ENCODE results near the gene TAGAP.
"Not testable (repeated sequence)": the region's sequence is repeated elsewhere in the genome, so short reads cannot be mapped to it uniquely, and the experiment has no call there.

Gene TAGAP

GRCh38 chr6:159005436-159005835 is 39.4 kb downstream of the TAGAP start:
- DNase-seq = no peak

- DNase-seq = no peak
These were observed 40.2 kb downstream of the TAGAP start for GRCh38 chr6:159004592-159004991.

- no peak for DNase-seq
These were observed 42.2 kb downstream of the TAGAP start for GRCh38 chr6:159002432-159003155.

GRCh38 chr6:158999666-159000403 is 45.0 kb downstream of the TAGAP start, which contains the start of gene RSPH3:
Gene RSPH3 (minus strand): TSS chr6:159000202. CDS start chr6:158999550, 652 bp downstream.
- DNase-seq = peak; percentile 95

DNA sequence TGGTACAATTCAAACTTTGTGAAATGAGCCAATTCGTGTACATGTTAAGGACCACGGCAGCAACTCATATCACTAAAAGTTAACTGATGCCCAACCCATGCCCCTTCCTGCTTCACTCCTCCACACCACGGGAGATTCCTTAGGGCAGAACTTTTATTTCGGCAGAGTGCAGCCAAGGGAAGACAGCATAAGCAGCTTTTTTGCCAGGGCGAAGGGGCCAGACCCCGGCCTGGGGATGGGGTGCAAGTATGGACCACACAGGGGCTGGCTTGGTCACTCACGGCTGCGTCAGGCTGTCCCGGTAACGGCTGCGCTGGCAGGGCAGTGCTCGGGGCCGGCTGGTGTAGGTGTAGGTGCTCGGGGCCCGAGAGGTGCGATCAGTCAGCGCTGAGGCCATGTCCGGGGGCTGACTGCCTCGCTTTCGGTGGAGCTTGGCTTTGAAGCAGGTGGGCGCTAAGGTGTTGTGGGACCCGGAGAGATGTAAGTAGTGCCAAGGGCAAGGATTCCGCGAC is 45.6 kb downstream of the TAGAP start:
- DNase-seq = no peak

DNA sequence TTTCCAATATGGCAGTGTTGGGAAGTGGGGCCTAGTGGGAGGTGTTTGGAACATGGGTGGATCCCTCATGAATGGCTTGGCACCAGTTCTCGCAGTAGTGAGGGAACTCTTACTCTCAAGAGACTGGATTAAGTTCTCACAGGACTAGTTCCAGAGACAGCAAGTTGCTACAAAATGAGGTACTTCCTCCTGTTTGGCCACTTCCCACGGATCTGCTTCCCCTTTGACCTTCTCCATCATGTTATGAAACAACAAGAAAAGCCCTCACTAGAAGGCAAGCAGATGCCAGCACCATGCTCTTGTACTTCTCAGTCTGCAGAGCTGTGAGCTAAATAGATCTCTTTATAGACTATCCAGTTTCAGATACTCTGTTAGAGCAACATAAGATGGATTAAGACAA is 47.9 kb downstream of the TAGAP start:
- DNase-seq = no peak

- no peak for DNase-seq
These were observed 51.2 kb downstream of the TAGAP start for GRCh38 chr6:158993639-158994038.

GRCh38 chr6:158991017-158991723 is 53.6 kb downstream of the TAGAP start:
- DNase-seq = no peak

- not testable (repeated sequence) for DNase-seq
These were observed 55.1 kb downstream of the TAGAP start for GRCh38 chr6:158989711-158990110.

- DNase-seq = no peak
These were observed 56.3 kb downstream of the TAGAP start for GRCh38 chr6:158988477-158988876.

DNA sequence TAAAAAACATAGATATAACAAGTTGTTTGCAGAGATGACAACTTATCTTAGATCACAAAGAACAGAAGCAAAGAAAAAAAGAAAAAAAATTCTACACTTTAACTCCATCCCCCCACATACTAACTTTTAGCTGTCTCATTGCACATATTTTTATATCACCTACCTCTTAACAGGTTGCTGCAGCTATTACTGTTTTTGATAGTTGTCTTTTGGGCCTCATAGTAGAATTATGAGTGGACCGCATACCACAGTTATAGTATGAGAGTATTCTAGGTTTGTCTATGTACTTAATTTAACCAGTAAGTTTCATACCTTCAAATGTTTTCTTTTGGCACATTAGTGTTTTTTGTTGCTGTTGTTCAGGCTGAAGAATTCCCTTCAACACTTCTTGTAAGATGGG is 57.1 kb downstream of the TAGAP start:
- DNase-seq = peak; percentile 42
